SW 1271 (cell line): Measurements from ENCODE around the gene FAM162A.
"Not testable (repeated sequence)": the region's sequence is repeated elsewhere in the genome, so short reads cannot be mapped to it uniquely, and the experiment has no call there.

Source experiments
- DNase-seq, 2 experiments: peaks; one replicate each; lab custom pipeline; 2025; lab: John Stamatoyannopoulos, UW

The FAM162A gene, protein sequence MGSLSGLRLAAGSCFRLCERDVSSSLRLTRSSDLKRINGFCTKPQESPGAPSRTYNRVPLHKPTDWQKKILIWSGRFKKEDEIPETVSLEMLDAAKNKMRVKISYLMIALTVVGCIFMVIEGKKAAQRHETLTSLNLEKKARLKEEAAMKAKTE

GRCh38 chr3:122383771-122384697, at the start of gene FAM162A:
FAM162A (plus strand) TSS chr3:122384182; CDS start chr3:122384266, 84 bp downstream.
- peak; percentile 78 to 92 for DNase-seq

GRCh38 chr3:122342803-122343202, 41.2 kb upstream of the FAM162A start:
- DNase-seq: no peak

DNA sequence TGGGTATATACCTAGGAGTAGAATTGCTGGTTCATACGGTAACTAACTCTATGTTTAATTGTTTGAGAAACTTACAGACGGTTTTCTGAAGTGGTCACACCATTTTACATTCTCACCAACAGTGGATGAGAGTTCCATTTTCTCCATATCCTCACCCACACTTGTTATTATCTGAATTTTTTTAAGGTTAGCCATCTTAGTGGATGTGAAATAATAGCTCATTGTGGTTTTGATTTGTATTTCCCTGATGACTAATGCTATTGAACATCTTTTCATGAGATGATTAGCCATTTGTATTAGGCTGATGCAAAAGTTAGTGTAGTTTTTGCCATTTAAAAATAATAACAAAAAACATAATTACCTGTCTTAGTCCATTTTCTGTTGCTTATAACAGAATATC, 40.3 kb upstream of the FAM162A start:
- no peak for DNase-seq

DNA sequence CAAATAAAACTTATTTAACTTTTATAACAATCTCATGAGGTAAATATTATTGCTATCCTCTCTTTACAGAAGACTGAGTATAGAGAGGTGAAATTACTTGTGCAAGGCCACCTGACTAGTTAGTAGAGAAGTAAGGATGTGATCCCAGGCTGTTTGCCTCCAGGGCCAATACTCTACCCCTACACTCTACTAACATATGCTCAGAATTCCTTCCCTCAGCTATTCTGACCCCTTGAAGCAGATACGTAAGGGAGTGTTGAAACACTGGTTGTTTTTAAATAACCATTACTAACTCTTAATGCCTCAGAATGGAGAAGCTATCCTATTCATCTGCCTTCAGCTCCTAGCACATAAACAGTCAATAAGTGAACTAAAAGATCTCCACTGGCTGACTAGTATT, 34.8 kb upstream of the FAM162A start:
- DNase-seq: no peak

DNA sequence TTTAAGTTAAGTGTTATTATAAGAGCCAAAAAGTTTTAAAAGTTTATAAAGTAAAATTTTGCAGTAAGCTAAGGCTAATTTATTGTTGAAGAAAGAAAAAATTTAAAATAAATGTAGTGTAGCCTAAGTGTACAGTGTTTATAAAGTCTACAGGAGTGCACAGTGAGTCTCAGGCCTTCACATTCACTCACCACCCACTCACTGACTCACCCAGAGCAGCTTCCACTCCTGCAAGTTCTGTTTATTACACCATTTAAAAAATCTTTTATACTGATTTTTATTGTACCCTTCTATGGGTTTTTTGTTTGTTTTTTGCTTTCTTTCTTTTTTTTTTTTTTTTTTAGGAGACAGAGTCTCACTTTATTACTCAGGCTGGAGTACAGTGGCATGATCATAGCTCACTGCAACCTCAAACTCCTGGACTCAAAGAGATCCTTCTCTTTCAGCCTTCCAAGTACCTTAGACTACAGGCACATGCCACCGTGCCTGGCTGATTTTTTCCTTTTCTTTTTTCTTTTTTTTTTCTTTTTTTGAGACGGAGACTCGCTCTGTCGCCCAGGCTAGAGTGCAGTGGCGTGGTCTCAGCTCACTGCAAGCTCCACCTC, 33.1 kb upstream of the FAM162A start:
- DNase-seq: no peak

DNA sequence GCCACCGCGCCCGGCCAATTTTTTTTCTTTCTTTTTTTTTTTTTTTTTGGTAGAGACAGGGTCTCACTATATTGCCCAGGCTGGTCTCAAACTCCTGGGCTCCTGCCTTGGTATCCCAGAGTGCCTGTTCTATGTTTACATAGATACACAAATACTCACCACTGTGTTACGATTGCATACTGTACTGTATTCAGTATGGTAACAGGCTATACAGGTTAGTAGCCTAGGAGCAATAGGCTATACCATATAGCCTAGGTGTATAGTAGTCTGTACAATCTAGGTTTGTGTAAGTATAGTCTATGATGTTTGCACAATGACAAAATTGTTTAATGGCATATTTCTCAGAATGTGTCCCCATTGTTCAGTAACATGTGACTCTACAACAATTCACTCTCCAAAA, 32.4 kb upstream of the FAM162A start:
- no peak for DNase-seq

- DNase-seq: no peak
These were observed 30.8 kb upstream of the FAM162A start for GRCh38 chr3:122353215-122353614.

GRCh38 chr3:122353893-122354401, 30.0 kb upstream of the FAM162A start:
- no peak for DNase-seq

DNA sequence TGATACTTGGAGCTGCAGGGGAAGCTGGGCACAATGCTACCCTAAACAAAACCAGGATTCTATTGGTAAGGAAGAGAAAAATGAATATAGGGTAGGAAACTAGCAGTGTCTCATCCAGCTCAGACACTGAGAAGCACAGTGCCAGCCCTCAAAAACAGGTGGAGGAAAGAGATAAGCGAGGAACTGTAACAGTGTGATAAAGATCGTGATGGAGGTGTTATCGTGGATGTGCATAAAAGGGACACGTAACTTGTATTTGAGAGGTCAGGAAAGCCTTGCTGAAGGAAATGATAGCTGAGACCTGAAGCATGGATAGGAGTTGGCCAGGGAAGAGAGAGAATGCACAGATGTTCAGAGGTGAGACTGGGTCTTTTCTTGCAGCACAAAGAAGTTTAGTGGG, 28.4 kb upstream of the FAM162A start:
- no peak for DNase-seq

DNA sequence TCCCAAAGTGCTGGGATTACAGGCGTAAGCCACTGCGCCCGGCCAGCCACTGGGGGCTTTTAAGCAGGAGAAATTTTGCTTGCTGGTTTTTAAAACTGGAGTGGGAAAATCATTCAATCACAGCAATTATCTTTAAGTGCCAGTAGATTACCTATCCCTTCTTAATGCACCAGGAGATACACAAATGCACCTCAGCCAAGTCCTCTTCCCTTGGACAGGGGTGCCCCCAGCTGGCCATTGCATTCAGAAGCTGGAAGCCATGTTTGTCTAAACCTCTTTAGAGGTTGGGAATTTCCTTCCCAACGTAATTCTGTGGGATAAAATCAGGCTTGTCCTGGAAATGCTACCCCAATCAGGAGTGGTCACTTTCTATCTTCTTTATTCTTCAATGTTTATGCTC, 27.6 kb upstream of the FAM162A start:
- peak in 1 of 2 experiments; percentile 8 for DNase-seq

GRCh38 chr3:122357828-122358702, 25.9 kb upstream of the FAM162A start:
- DNase-seq: no peak

DNA sequence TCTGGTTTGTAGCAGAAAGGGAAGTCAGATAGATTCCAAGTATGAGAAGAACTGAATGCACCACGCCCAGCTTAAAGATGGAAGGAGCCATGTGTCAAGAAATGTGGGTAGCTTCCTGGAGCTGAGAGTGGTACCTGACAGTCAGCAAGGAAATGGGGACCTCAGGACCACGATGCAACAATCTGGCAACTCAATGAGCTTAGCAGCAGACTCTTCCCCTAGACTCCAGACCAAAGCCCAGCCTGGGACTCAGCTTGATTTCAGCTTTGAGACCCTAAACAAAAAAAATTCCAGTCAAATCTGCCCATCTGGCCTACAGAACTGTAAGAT, 25.3 kb upstream of the FAM162A start:
- no peak for DNase-seq

DNA sequence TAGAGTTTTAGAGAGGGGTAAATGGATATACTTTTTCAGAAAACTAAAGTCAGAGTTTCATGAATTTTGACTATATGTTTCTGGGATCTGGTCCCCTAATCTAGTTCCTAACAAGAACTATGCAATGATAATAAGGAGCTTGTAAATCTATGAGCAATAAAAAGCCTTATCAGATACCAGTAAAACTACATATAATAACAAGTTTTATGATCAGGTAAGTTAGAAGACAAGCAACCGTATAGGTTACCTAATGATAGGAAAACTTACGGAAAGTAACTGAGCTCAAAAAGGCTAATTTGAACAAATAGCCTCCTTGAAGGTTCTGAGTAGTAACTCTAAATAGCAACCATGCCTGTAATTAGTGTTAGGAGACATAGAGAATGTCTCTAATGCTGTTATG, 22.0 kb upstream of the FAM162A start:
- DNase-seq: no peak

GRCh38 chr3:122364490-122364889, 19.5 kb upstream of the FAM162A start:
- no peak for DNase-seq

GRCh38 chr3:122365073-122365472, 18.9 kb upstream of the FAM162A start:
- DNase-seq: no peak

GRCh38 chr3:122365582-122366378, 18.2 kb upstream of the FAM162A start:
- DNase-seq: not testable (repeated sequence)

GRCh38 chr3:122366379-122366749, 17.6 kb upstream of the FAM162A start:
- DNase-seq: no peak

GRCh38 chr3:122374034-122374433, 9.9 kb upstream of the FAM162A start:
- DNase-seq: no peak

- DNase-seq: no peak
These were observed 6.0 kb upstream of the FAM162A start for GRCh38 chr3:122377975-122378374.

DNA sequence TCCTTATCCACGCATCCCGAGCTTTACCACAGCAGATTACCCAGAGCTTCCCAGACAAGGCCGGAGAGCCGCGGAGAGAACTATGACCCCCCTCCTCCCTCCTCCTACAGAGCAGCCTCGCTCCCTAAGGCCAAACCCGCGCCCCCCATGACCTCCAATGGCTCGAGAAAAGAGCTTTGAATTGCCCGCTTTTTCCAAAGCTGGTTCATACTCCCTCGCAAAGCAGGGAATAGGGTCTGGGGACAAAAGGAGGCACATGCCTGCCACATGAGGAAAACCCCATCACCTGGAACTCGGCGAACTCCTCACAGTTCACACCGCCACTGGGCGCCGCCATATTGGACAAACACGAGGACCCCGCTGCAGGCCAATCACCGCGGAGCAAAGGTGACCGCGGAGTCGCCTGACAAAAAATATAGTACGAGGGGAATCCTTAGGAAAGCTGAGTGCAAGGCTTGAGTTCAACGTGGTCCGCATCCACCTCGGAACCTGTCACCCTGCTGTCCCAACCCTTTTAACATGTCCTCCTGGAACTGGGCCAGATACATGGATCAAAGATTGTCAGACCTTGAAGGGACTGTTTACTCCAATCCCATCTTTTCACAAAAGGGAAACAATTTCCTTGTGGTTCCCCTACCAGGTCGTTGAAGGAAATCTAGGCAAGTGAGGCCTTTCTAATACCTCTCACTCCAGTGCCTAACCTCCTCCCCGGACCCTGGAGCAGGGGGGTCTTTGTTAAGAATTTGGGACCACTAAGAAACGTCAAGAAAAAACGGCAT, 905 bp upstream of the FAM162A start, which contains the start of gene MIX23:
TSS of gene MIX23 (minus strand) at position 344 of the 779 bp plus-strand sequence. CDS start at position 337, 7 bp downstream.
- peak; percentile 55 to 84 for DNase-seq
